ENCODE measurements around the gene DBNDD1. TPM values are rescaled to one million over a fixed set of nuclear protein-coding genes. Genes with fewer than 3 reads are reported as not detected.

The DBNDD1 gene
- total RNA-seq, 1 experiment from 2014 or later: 32.3 TPM

- Histone ChIP-seq H3K4me3 (ENCODE audit: low read depth in 2 of 2, low read length in 2 of 2) (no peak overlapping the region), H3K36me3 (ENCODE audit: control insufficient read depth, insufficient read depth, low read length) (peaks cover 4% of the 10 kb centered on the region; the same call in 1 of the 2 replicates), H3K27ac (ENCODE audit: low read length) (no peak overlapping the region), H3K27me3 (ENCODE audit: control insufficient read depth, insufficient read depth, low read length) (no peaks in the 10 kb centered on the region), H3K9me3 (ENCODE audit: control insufficient read depth, insufficient read depth, low read depth, low read length) (no peaks in the 10 kb centered on the region), H3K4me1 (ENCODE audit: control insufficient read depth, insufficient read depth, low read length) (no peaks in the 10 kb centered on the region)
- no peak for DNase-seq (ENCODE audit: low read depth, low spot score)
- no peak for ATAC-seq
- POLR2A ChIA-PET: no interaction called here
- BruUV-seq (replicated peaks): no TSS peak
- intact Hi-C loops (cut with micrococcal nuclease; ENCODE audit: unreplicated experiment): no loop called here
- in situ Hi-C loops (cut with HindIII; ENCODE audit: low pct_unique_long_range_greater_than_20kb, low sequenced_read_pairs): no loop called here
- CTCF ChIA-PET: no interaction called here
- TF ChIP-seq POLR2AphosphoS5 (IDR thresholded peaks at IDR 0.05; ENCODE audit: low read depth, low read length): no peak
- TF ChIP-seq TCF7L2 (IDR thresholded peaks at IDR 0.05; ENCODE audit: low read depth, low read length): no peak
- TF ChIP-seq SIN3A (IDR thresholded peaks at IDR 0.05; ENCODE audit: borderline replicate concordance, insufficient read depth, low read depth, low read length): no peak
- no peak for TF ChIP-seq REST (IDR thresholded peaks at IDR 0.05; ENCODE audit: insufficient read depth in 1 of 2, low read depth in 2 of 2, low read length in 1 of 2)
- TF ChIP-seq CTCF (IDR thresholded peaks at IDR 0.05): no peak
These were observed 16.6 kb upstream of the DBNDD1 start for GRCh38 chr16:90035902-90036301.

- peaks cover 4% of the 10 kb centered on the region; the same call in 1 of the 2 replicates for H3K36me3 ChIP-seq (ENCODE audit: control insufficient read depth, insufficient read depth, low read length)
- ATAC-seq (no peak), DNase-seq (ENCODE audit: low read depth, low spot score) (no peak)
- H3K9me3 ChIP-seq (ENCODE audit: control insufficient read depth, insufficient read depth, low read depth, low read length): no peaks in the 10 kb centered on the region
- BruUV-seq (replicated peaks): no TSS peak
- in situ Hi-C loops (cut with HindIII; ENCODE audit: low pct_unique_long_range_greater_than_20kb, low sequenced_read_pairs) (no loop called here), intact Hi-C loops (cut with micrococcal nuclease; ENCODE audit: unreplicated experiment) (no loop called here)
- H3K4me3 ChIP-seq (ENCODE audit: low read depth in 2 of 2, low read length in 2 of 2): no peak overlapping the region
- ChIA-PET POLR2A (no interaction called here), CTCF (no interaction called here)
- no peak for TF ChIP-seq TCF7L2 (IDR thresholded peaks at IDR 0.05; ENCODE audit: low read depth, low read length)
- H3K27me3 ChIP-seq (ENCODE audit: control insufficient read depth, insufficient read depth, low read length): no peaks in the 10 kb centered on the region
- H3K27ac ChIP-seq (ENCODE audit: low read length): no peak overlapping the region
- H3K4me1 ChIP-seq (ENCODE audit: control insufficient read depth, insufficient read depth, low read length): no peaks in the 10 kb centered on the region
These were observed 15.2 kb upstream of the DBNDD1 start for GRCh38 chr16:90034504-90034903.

- no TSS peak for BruUV-seq (replicated peaks)
- no peak for DNase-seq (ENCODE audit: low read depth, low spot score)
- Histone ChIP-seq H3K36me3 (ENCODE audit: control insufficient read depth, insufficient read depth, low read length) (peaks cover 4% of the 10 kb centered on the region; the same call in 1 of the 2 replicates), H3K27ac (ENCODE audit: low read length) (no peak overlapping the region), H3K4me1 (ENCODE audit: control insufficient read depth, insufficient read depth, low read length) (no peaks in the 10 kb centered on the region), H3K9me3 (ENCODE audit: control insufficient read depth, insufficient read depth, low read depth, low read length) (no peaks in the 10 kb centered on the region), H3K27me3 (ENCODE audit: control insufficient read depth, insufficient read depth, low read length) (no peaks in the 10 kb centered on the region), H3K4me3 (ENCODE audit: low read depth in 2 of 2, low read length in 2 of 2) (no peak overlapping the region)
- ChIA-PET CTCF (no interaction called here), POLR2A (interaction anchor here (0.7 kb wide), 1 partner anchor 14 kb away, joined by 3 read pairs; no protein-coding TSS in a partner anchor)
- TF ChIP-seq CTCF (IDR thresholded peaks at IDR 0.05): no peak
- TF ChIP-seq SIN3A (IDR thresholded peaks at IDR 0.05; ENCODE audit: borderline replicate concordance, insufficient read depth, low read depth, low read length): no peak
- no peak for TF ChIP-seq TCF7L2 (IDR thresholded peaks at IDR 0.05; ENCODE audit: low read depth, low read length)
- no peak for TF ChIP-seq POLR2AphosphoS5 (IDR thresholded peaks at IDR 0.05; ENCODE audit: low read depth, low read length)
- TF ChIP-seq REST (IDR thresholded peaks at IDR 0.05; ENCODE audit: insufficient read depth in 1 of 2, low read depth in 2 of 2, low read length in 1 of 2): no peak
- in situ Hi-C loops (cut with HindIII; ENCODE audit: low pct_unique_long_range_greater_than_20kb, low sequenced_read_pairs): no loop called here
- no peak for ATAC-seq
- intact Hi-C loops (cut with micrococcal nuclease; ENCODE audit: unreplicated experiment): no loop called here
These were observed 14.1 kb upstream of the DBNDD1 start for GRCh38 chr16:90033387-90033786.

Data from Panc1 (cell line).